HG03442 (cell line): ENCODE results near the gene WWOX.

Experiments
- ATAC-seq: cut with Tn5 transposase; IDR thresholded peaks from one replicate; pipeline ENCODE4 v1.9.1; 2021; ENCODE audit warnings: mild to moderate bottlenecking, moderate library complexity; ENCODE audit not compliant: unreplicated experiment

Gene WWOX

DNA sequence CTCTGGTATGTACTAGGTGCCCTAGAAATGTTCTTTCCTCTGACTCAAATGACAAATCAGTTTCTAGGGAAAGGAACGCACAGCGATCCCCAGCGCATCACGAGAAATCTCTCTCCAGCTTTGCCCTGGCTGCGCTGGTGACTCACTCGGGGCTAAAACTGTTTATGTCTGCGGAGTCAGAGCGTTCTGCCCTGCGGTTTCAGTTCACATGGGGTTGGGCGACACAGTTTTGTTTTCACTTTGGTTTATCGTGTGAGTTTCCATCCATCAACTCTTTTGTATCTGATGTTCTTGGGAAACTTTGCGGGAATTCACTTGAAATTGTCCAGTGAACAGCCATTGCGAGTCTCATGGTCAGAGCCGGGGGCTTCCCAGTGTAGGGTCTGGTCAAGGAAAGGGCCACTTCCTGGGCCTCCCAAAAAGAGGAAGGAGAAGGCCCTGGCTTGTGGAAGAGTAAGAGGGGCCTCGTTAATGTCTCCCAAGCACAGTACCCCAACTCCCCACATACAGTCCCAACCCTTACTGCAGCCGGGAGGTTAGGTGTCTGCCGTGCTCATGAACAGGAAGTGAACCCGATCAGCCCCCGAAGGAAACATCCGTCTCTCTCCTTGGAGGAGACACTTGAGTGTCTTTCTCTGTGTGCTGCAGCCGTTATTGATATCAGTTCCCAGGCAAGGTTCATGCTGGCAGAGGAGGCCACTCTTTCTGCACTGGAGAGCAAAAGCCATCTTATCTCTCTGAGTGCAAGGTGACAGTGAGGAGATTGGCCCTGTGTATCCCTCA is 643.2 kb downstream of the WWOX start:
- peak; percentile 97 for ATAC-seq

DNA sequence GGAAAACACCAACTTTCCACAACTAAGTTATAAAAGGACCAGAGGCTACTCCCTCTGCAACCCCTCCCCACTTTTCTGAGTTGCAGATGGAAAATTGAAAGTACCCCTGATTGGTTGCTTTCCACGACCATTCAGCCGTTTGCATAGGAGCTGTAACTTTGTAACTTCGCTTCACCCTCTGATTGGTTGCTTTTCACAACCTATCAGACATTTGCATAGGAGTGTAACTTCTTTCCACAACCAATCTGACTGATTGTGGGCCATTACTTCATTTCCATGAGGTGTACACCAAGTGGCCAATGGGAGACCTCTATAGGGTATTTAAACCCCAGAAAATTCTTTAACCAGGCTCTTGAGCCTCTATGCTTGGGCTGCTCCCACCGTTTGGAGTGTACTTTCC is 644.1 kb downstream of the WWOX start:
- ATAC-seq: no peak

DNA sequence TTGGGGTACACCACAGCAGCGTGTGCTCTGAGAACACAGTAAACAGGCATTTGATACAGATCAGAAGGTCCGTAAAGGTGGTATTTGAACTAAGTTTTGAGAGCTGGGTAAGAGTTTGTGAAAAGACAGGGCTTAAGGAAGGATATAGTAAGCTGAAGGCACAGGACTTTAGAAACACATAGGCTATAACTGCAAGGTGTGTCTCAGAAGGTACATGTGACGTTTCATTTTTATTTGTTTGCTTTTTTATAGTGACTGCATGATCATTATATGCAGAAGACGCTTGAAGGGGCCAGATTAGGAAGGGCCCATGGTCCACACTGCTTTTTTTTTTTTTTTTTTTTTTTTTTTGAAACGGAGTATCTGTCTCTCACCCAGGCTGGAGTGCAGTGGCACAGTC is 644.6 kb downstream of the WWOX start:
- ATAC-seq: no peak

DNA sequence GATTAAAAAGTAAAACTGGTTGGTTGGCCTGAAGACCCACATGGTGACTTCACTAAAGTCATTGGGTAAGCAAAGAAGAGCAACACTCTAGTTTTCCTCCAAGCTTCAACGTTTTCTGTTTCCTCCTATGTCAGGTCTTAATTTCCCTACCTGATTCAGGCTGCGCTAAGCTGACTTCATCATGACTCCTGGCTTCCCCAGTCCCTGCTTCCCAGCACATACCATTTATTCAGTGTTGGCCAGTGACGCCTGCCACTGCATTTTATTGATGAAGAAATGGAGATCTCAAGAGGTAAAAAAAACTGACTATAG is 645.3 kb downstream of the WWOX start:
- no peak for ATAC-seq

DNA sequence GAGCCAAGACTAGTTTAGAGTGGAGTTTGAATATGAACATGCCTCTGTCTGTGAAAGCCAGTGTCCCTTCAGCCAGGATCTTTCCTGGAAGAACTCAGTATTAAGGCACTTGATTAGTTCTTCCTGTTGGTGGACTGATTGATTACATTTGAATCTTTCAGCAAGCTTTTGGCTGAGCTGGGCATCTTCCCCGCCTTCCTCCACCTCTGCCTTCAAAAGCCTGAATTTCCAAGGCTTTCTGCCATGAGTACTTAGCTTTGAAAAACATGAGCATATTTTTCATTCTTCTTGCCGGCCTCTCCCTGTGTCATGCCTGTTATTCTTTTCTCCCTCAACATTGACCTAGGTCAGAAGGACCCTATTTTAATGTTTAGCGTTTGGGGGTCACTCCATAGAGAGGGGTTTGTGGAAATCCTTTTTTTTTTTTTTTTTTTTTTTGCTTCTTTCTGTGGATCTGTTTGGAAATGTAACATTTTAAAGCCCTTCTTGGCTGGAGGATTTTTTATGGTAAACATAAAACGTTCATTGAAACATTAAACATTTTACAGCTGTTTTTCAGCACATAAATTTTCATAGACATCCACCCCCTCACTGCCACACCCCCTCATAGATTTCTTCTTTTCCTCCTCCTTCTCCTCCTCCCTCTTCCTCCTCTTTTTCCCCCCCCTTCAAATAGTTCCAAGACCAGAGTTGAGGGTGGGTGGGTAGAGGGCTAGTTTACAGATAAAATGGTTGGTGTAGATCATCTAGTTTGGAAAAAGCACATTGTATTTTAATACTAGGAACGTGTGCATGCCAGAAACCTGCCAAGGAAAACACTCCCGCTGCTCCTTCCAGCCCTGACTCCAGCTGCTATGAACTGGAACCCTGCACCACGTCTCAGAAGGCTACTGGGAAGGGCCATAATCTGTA is 645.9 kb downstream of the WWOX start:
- ATAC-seq: no peak

DNA sequence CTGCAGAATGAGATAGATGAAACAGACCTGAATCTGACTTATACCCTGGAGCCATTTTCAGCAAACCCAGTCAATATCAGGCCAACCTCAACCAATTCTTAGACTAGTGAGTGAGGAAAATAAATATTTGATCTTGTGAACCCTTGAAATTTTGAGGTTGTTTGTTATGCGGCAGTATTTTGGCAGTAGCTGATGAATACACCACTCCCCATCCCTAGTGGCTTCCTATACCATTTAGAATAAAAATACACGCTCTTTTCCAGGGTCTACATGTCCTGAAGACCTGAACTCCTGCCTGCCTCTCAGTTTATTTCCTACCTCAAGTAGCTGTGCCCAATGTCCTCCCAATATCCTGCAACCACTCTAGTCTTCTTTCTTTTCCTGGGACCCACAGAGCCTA is 647.3 kb downstream of the WWOX start:
- no peak for ATAC-seq

DNA sequence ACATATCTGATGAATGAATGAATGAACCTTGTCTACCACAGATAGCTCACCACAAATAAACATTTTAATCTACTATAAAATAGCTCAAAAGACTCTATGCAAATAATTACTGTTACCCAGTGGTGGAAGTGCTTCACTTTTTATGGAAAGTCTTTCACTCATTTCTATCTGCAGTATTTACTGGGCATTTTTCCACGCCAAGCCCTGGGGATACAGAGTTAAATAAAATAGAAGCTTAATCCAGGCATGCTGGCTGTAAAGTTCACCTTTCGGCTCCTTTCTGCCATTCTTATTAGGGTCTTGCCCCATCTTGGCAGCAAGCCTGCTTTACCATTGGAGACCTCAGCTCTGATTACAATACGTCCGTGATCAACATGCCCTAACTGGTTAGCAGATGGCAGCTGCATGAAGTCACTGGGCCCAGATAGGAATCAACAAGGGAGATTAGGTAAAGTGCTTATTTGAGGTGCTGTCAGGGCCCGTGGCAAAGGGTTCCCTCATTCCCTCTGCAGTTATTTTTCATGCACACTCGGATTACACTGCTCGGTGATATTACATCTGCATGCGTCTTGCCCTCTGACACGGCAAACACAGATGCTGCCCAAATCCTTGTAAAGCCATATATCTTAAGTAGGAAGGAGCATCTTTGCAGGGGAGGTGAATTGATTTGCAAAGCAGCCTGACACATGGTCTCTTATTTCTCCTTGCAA is 648.9 kb downstream of the WWOX start:
- ATAC-seq: no peak

DNA sequence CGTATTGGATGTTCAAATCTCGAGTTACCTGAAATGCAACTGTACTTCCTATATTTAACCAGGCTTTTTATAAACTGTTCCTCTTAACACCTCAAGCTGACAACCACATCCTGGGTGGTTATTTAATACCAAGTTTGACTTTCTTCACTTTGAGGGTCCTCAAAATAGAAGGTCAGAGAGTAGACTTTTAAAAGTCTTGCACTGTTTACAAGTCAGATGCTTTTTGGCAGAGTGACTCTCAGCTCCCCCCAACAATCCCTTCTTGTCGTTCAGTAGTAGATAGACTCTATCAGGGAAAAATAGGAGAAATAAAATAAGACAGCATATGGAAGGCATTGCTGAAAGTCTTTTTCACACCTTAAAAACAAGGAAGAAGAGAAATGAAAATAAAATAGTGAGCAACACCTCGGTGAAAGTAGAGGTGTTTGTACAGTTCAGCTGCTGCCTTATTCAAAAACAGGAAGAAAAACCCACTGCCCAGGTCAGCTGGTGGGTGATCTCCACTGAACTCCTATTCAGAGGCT is 650.4 kb downstream of the WWOX start:
- peak; percentile 66 for ATAC-seq

DNA sequence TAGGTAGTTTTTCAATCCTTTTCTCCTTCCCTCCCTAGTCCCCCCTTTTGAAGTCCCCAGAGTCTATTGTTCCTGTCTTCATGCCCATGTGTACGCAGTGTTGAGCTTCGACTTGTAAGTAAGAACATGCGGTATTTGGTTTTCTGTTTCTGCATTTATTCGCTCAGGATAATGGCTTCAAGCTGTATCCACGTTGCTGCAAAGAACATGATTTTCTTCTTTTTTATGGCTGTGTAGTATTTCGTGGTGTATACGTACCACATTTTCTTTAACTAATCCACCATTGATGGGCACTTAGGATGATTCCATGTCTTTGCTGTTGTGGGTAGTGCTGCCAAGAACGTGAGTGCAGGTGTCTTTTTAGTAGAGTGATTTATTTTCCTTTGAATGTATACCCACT is 651.2 kb downstream of the WWOX start:
- ATAC-seq: no peak

DNA sequence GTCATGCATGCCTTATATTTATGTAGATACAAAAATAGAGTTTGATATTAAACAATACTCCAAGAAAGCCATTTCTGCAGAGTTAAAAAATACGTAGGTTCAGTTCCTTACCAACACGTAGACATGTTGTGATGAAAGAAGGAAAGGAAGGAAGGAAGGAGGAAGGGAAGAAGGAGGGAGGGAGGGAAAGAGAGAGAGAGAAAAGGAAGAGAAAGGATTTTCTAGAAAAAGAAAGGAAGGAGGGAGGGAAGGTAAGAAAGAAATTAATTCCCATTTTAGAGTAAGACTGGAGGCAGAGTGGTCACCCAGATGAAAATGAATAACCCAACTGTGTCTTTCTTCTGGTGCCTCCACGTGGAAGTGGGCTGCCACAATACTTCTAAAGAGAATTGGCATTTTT is 652.1 kb downstream of the WWOX start:
- no peak for ATAC-seq

DNA sequence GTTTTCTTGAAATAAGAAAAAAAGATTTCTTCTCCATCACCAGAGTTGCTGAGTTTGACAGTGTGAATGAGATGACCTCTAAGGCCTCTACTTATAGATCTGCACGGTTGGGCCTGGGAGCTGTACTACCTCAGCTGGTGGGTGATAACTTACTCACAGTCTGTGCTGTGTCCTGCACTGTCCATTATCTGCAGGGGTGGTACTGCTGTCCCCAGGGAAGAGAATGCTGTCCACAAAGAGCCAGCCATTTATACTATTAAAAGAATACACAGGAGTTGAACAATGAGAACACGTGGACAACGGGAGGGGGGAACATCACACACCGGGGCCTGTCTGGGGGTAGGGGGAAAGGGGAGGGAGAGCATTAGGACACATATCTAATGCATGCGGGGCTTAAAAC is 655.3 kb downstream of the WWOX start:
- ATAC-seq: no peak

DNA sequence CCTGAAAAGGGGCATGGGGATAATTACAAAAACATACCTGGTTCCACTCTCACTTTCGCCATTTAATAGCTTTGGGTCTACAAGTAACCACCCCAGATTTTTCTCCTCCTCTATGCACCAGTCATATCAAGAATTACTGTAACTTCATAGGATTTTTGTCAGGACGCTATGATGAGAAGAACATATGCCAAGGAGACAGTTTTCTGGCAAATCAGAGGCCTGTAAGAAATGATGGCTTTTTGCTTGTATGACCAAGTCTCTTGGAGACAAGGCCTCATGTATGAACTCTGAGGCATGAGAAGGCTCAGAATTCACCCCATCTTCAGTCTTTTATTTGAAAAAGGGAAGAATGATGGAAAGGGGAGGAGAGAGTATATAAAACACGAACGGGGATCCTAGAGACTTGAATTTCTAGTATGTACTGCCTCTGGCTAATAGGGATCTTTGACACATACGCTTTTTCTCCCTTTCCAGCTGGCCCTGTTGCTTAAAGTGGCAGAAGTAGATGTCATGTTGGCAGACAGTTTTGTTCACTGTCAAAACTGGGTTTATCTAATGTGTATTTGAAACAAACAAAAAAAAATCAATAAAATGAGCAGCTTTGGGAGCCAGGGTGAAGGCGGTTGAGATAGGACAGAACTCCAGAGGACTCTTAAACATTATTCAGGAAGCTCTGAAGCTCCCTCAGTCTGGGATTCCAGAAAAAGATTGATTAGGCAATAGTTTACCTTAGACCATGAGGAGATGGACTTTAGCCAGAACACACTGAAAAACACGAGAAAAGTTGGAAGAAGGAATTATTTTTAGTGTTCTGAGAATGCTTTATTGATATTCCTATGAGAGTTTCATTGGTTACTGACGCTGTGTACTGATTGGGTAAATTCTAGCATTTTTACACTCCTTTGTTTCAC is 656.6 kb downstream of the WWOX start:
- ATAC-seq: no peak

DNA sequence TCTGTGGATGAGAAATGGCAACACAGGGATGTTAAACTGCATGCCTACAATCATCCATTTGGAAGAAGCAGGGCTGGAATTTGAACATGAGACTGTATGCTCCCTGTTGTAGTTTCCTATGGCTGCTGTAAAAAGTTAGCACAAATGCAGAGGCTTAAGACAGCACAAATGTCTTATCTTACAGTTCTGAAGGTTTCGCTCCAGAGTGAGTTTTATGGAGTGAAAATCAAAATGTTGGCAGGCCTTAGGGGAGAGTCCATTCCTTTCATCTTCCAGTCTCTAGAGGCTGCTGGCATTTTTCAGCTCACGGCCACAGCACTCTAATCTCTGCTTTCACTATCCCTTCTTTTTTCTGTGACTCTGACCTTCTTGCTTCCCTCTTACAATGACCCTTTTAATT is 660.1 kb downstream of the WWOX start:
- no peak for ATAC-seq

DNA sequence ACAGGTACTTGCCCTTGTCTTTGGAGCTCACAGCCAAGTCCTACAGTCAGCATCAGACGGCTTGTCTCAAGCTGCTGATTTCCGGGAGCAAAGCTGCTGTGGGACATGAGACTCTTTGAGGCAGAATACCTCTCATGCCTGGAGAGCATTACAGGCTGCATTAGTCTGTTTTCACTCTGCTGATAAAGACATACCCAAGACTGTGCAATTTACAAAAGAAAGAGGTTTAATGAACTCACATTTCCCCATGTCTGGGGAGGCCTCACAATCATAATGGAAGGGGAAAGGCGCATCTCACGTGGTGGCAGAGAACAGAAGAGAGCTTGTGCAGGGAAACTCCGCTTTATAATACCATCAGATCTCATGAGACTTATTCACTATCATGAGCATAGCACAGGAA is 661.2 kb downstream of the WWOX start:
- ATAC-seq: no peak

DNA sequence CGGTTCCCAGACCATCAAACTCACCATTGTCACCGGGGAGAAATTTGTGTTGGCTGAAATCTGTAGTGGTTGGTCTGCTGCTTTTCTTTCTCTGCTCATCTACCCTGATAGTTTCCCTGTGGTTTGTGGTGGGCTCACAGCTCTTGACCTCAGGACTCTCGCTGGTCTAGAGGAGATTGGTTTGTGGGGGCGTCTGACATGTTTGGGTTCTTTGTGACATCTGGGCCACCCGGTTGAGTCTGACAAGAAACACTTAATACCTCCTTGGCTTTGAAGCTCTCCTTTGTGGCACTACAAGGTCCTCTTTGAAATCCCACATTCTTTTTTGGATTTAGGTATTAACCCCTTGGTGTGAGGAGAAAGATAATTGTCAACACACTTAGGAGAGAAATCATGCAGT is 662.0 kb downstream of the WWOX start:
- peak; percentile 91 for ATAC-seq

DNA sequence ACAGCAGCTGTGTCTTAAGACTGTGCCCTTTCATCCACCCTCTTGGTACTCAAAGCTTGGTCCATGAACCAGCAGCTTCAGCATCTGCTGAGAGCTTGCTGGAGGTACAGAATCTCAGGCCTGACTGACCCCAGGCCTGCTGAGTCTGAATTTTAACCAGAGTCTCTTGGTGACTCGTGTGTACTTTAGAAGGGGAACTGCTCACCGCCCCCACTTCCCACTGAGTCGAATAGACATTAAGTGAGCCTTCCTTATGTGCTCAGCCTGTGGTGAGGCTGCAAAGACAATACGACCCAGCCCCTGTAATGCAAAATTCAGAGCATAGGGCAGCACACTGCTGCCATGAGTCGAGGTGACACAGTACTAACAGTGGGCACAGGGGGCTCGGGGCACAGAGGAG is 662.8 kb downstream of the WWOX start:
- ATAC-seq: peak; percentile 49

DNA sequence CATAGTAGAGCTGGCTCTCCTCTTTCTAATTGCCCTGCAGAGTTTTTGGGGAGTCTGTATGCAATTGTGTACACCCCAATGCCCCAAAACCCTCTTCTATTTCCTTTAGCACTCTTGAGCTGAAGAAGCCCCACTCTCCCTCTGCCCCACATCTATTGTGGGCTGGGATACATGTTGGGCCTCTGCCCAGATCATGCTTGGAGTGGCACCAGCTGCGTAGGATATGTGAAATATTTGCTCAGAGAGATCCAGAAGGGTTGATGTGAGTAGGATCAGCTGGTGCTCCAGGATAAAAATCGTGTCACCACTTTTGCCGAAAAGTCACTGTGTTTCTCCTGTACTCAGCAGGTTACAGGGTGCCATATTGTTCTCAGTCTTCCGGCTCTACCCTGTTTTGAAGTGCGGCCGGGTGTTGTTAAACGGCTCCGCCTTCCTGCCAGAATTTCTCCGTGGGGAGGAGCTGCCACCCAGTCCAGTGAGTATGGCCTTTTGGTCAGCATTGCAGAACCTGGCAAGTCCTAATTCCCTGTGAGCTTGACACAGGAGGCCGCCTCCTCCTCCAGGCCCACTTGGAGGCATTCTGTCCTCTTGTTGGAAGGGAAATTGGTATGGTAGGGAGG is 664.5 kb downstream of the WWOX start:
- ATAC-seq: no peak

DNA sequence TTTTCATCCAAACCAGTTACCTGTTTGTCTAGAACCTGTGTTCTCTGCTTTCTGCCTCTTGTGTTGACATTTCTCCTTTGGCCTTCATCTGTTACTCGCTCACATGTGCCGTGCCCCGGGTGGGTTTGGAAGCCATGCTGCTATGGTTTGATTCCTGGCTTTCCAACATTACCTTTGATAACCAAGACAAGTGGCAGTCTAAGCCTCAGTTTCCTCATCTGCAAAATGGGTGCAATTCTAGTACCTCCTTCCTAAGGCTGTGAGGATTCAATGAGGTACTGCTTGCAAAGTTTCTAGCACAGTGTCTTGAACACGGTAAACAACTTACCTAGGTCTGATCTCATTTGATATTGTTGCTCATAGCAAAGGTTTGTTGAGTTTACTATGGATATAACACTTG is 665.0 kb downstream of the WWOX start:
- ATAC-seq: no peak

DNA sequence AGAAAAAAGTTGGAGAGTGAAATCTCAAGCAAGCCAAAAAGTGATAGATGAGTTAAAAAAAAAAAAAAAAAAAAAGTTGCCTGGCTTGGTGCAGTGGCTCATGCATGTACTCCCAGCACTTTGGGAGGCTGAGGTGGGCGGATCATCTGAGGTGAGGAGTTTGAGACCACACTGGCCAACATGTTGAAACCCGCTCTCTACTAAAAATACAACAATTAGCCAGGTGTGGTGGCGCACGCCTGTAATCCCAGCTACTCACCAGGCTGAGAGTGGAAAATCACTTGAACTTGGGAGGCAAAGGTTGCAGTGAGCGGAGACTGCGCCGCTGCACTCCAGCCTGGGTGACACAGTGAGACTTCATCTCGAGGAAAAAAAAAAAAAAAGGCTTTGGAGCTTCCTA is 668.8 kb downstream of the WWOX start:
- ATAC-seq: no peak

DNA sequence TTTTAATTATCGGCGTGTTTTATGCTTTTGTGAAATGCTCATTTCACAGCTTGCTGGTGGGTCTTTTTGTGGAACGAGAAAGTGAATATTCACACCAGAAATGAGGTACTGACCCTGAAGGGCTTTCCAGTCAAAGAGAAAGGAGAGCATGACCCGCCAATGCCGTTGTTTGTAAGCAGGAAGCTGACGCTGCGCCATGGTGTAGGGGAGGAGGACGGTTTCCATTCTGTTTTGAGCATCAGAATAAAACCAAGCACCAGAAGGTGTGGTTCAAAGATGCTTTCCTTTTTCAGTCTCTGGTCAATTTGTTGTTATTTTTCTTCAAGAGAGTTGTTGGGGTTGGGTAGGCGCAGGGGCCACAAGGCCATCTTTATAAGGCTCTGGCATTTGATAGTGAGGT is 669.3 kb downstream of the WWOX start:
- ATAC-seq: peak; percentile 59
